Mesendoderm (in vitro differentiated cells): Measurements from ENCODE around the gene RNF214.

Experiments used
- DNase-seq: peaks from one replicate; pipeline ENCODE4 v3.0.0; 2013
- H2AK5ac ChIP-seq: 2 replicates; pipeline ENCODE4 v1.6.1; 2013; ENCODE audit warnings: low read length, inconsistent platforms
- H2BK120ac ChIP-seq: 2 replicates; pipeline ENCODE4 v1.6.1; 2013; ENCODE audit warnings: low read depth, mild to moderate bottlenecking, low read length, moderate library complexity, mixed read lengths
- H2BK15ac ChIP-seq: replicated peaks from 2 replicates; pipeline ENCODE4 v1.6.1; 2013; ENCODE audit warnings: low read depth, mild to moderate bottlenecking, moderate library complexity
- H2BK5ac ChIP-seq: 2 replicates; pipeline ENCODE4 v1.6.1; 2013; ENCODE audit warnings: low read length, inconsistent platforms
- H3K18ac ChIP-seq: 2 replicates; pipeline ENCODE4 v1.6.1; 2013; ENCODE audit warnings: mild to moderate bottlenecking, low read length, mixed read lengths
- H3K23ac ChIP-seq: one replicate; pipeline ENCODE4 v1.6.1; 2013; ENCODE audit warnings: low read length
- H3K27ac ChIP-seq: 2 replicates; pipeline ENCODE4 v1.5.1; 2013; ENCODE audit warnings: low read depth, mild to moderate bottlenecking, inconsistent platforms, low read length, moderate library complexity
- H3K27me3 ChIP-seq: 2 replicates; pipeline ENCODE4 v1.6.1; 2013; ENCODE audit warnings: low read length, control low read depth, mild to moderate bottlenecking, inconsistent platforms; ENCODE audit not compliant: insufficient read depth, poor library complexity
- H3K36me3 ChIP-seq: 2 replicates; pipeline ENCODE4 v1.6.1; 2013; ENCODE audit warnings: low read length, inconsistent platforms; ENCODE audit not compliant: control insufficient read depth, insufficient read depth
- H3K4ac ChIP-seq: one replicate; pipeline ENCODE4 v1.6.1; 2013; ENCODE audit warnings: low read depth, mild to moderate bottlenecking, low read length, moderate library complexity
- H3K4me1 ChIP-seq: 2 replicates; pipeline ENCODE4 v1.6.1; 2013; ENCODE audit warnings: low read depth, low read length, inconsistent platforms; ENCODE audit not compliant: control insufficient read depth
- H3K4me2 ChIP-seq: 2 replicates; pipeline ENCODE4 v1.6.1; 2013; ENCODE audit warnings: low read length
- H3K4me3 ChIP-seq: 2 replicates; pipeline ENCODE4 v1.5.1; 2013; ENCODE audit warnings: mild to moderate bottlenecking, low read length
- H3K56ac ChIP-seq: one replicate; pipeline ENCODE4 v1.6.1; 2013; ENCODE audit warnings: low read length
- H3K79me1 ChIP-seq: 2 replicates; pipeline ENCODE4 v1.6.1; 2013; ENCODE audit warnings: low read length, inconsistent platforms
- H3K79me2 ChIP-seq: 2 replicates; pipeline ENCODE4 v1.6.1; 2013; ENCODE audit warnings: mild to moderate bottlenecking, low read length; ENCODE audit not compliant: control insufficient read depth, insufficient read depth
- H3K9ac ChIP-seq: 2 replicates; pipeline ENCODE4 v1.6.1; 2013; ENCODE audit warnings: low read length, inconsistent platforms
- H4K5ac ChIP-seq: one replicate; pipeline ENCODE4 v1.6.1; 2013; ENCODE audit warnings: low read length
- H4K8ac ChIP-seq: one replicate; pipeline ENCODE4 v1.6.1; 2013; ENCODE audit warnings: low read depth, mild to moderate bottlenecking, control low read depth, low read length, moderate library complexity
- whole genome bisulfite sequencing: extraction: QIAGEN DNeasy Blood & Tissue Kit; methylation state at CpG from one replicate; pipeline ENCODE4 v1.1.7; 2013; ENCODE audit warnings: low lambda C conversion rate, missing lambda C conversion rate; ENCODE audit not compliant: insufficient coverage; ENCODE audit errors: extremely low coverage; 5-methylcytosine and 5-hydroxymethylcytosine counted together

The RNF214 gene

GRCh38 chr11:117195258-117195657, 37.2 kb upstream of the RNF214 start:
- no CpG with 5 or more reads among the region's 4 CpGs for WGBS
- Histone ChIP-seq H2BK15ac (no peak overlapping the region), H3K27me3 (no peaks in the 10 kb centered on the region), H3K23ac (no peak overlapping the region), H3K79me2 (peaks cover 11% of the 10 kb centered on the region), H3K27ac (no peak overlapping the region), H4K8ac (no peak overlapping the region), H2BK120ac (no peak overlapping the region), H3K79me1 (peaks cover 2% of the 10 kb centered on the region), H3K56ac (no peak overlapping the region), H3K18ac (no peak overlapping the region), H3K36me3 (peaks cover 5% of the 10 kb centered on the region), H4K5ac (no peak overlapping the region), H3K4me2 (no peak overlapping the region), H3K4me1 (peaks cover 10% of the 10 kb centered on the region), H2BK5ac (no peak overlapping the region), H3K9ac (no peak overlapping the region), H3K4me3 (no peak overlapping the region), H3K4ac (no peak overlapping the region), H2AK5ac (no peak overlapping the region)
- DNase-seq: no peak

- Histone ChIP-seq H2BK15ac (no peak overlapping the region), H3K36me3 (peaks cover 5% of the 10 kb centered on the region), H3K56ac (no peak overlapping the region), H3K4ac (no peak overlapping the region), H3K27me3 (no peaks in the 10 kb centered on the region), H3K18ac (no peak overlapping the region), H3K4me2 (no peak overlapping the region), H3K27ac (no peak overlapping the region), H3K9ac (no peak overlapping the region), H3K79me1 (peaks cover 2% of the 10 kb centered on the region), H2BK120ac (no peak overlapping the region), H3K79me2 (peaks cover 16% of the 10 kb centered on the region), H3K4me3 (no peak overlapping the region), H4K5ac (no peak overlapping the region), H4K8ac (no peak overlapping the region), H3K23ac (no peak overlapping the region), H2AK5ac (no peak overlapping the region), H3K4me1 (peaks cover 14% of the 10 kb centered on the region), H2BK5ac (no peak overlapping the region)
- no peak for DNase-seq
- no CpG with 5 or more reads among the region's 19 CpGs for WGBS
Observed at GRCh38 chr11:117195761-117196160, 36.7 kb upstream of the RNF214 start.

- H3K27me3 ChIP-seq: no peaks in the 10 kb centered on the region
- H4K8ac ChIP-seq: no peak overlapping the region
- H3K4me2 ChIP-seq: no peak overlapping the region
- no peak overlapping the region for H3K27ac ChIP-seq
- H3K79me2 ChIP-seq: peaks cover 29% of the 10 kb centered on the region
- DNase-seq: no peak
- no peak overlapping the region for H3K18ac ChIP-seq
- no peak overlapping the region for H2BK5ac ChIP-seq
- no peak overlapping the region for H2BK120ac ChIP-seq
- H2AK5ac ChIP-seq: no peak overlapping the region
- no peak overlapping the region for H4K5ac ChIP-seq
- no peak overlapping the region for H3K9ac ChIP-seq
- peaks cover 2% of the 10 kb centered on the region for H3K36me3 ChIP-seq
- no peak overlapping the region for H2BK15ac ChIP-seq
- H3K4me1 ChIP-seq: peaks cover 14% of the 10 kb centered on the region
- WGBS: no CpG with 5 or more reads among the region's 7 CpGs
- peak overlapping the region; percentile 5 for H3K56ac ChIP-seq
- H3K23ac ChIP-seq: no peak overlapping the region
- peaks cover 2% of the 10 kb centered on the region for H3K79me1 ChIP-seq
- H3K4ac ChIP-seq: no peak overlapping the region
- no peak overlapping the region for H3K4me3 ChIP-seq
Observed at GRCh38 chr11:117197006-117197405, 35.5 kb upstream of the RNF214 start.

GRCh38 chr11:117197516-117198456, 34.7 kb upstream of the RNF214 start:
- Histone ChIP-seq H3K56ac (peak overlapping the region; percentile 84), H3K4me2 (peak overlapping the region; percentile 11), H3K27me3 (no peaks in the 10 kb centered on the region), H3K36me3 (peaks cover 2% of the 10 kb centered on the region), H2BK120ac (peak overlapping the region; percentile 16), H3K4me1 (peaks cover 14% of the 10 kb centered on the region), H2AK5ac (peak overlapping the region; percentile 79), H3K79me2 (peaks cover 36% of the 10 kb centered on the region), H3K18ac (peak overlapping the region; percentile 13), H3K4me3 (no peak overlapping the region), H3K9ac (peak overlapping the region; percentile 46), H4K8ac (no peak overlapping the region), H3K4ac (peak overlapping the region; percentile 17), H4K5ac (no peak overlapping the region), H3K27ac (peak overlapping the region; percentile 88), H2BK15ac (no peak overlapping the region), H3K79me1 (peaks cover 3% of the 10 kb centered on the region), H2BK5ac (peak overlapping the region; percentile 91), H3K23ac (peak overlapping the region; percentile 33)
- peak; percentile 90 for DNase-seq
- no CpG with 5 or more reads among the region's 17 CpGs for WGBS

- Histone ChIP-seq H3K18ac (peak overlapping the region; percentile 13), H3K4ac (peak overlapping the region; percentile 84), H2BK15ac (no peak overlapping the region), H3K36me3 (no peaks in the 10 kb centered on the region), H4K8ac (no peak overlapping the region), H3K56ac (peak overlapping the region; percentile 84), H3K79me1 (peaks cover 3% of the 10 kb centered on the region), H3K4me2 (peak overlapping the region; percentile 11), H3K4me3 (no peak overlapping the region), H4K5ac (no peak overlapping the region), H2BK5ac (peak overlapping the region; percentile 91), H2AK5ac (peak overlapping the region; percentile 79), H3K23ac (peak overlapping the region; percentile 33), H3K79me2 (peaks cover 44% of the 10 kb centered on the region), H3K27ac (peak overlapping the region; percentile 88), H3K27me3 (no peaks in the 10 kb centered on the region), H3K4me1 (peaks cover 14% of the 10 kb centered on the region), H3K9ac (peak overlapping the region; percentile 46), H2BK120ac (peak overlapping the region; percentile 16)
- no CpG with 5 or more reads among the region's 4 CpGs for WGBS
- no peak for DNase-seq
Observed at GRCh38 chr11:117198613-117199012, 33.9 kb upstream of the RNF214 start.
